ENCODE results near the gene ZFYVE28. TPM values are rescaled to one million over a fixed set of nuclear protein-coding genes. Genes with fewer than 3 reads are reported as not detected.

ZFYVE28 gene
- total RNA-seq, 1 donor from 2014 or later = 3.3 TPM

GRCh38 chr4:2364654-2365053 is 53.8 kb downstream of the ZFYVE28 start:
- peaks cover 7% of the 10 kb centered on the region for H3K9me3 Mint-ChIP-seq (ENCODE audit: low read depth)
- no peak overlapping the region for H3K27ac Mint-ChIP-seq (ENCODE audit: unreplicated experiment)
- peaks cover 1% of the 10 kb centered on the region for H3K36me3 Mint-ChIP-seq (ENCODE audit: low read depth)
- no peak for DNase-seq (ENCODE audit: low spot score)
- TF ChIP-seq CTCF (IDR thresholded peaks at IDR 0.05) = no peak
- peaks cover 11% of the 10 kb centered on the region for H3K27me3 Mint-ChIP-seq (ENCODE audit: low read depth)
- H3K4me3 Mint-ChIP-seq (ENCODE audit: unreplicated experiment) = no peak overlapping the region
- H3K4me1 Mint-ChIP-seq (ENCODE audit: low read depth) = no peaks in the 10 kb centered on the region

- peak; percentile 68 for DNase-seq (ENCODE audit: low spot score)
- H3K9me3 Mint-ChIP-seq (ENCODE audit: low read depth) = peaks cover 4% of the 10 kb centered on the region
- H3K27me3 Mint-ChIP-seq (ENCODE audit: low read depth) = peaks cover 9% of the 10 kb centered on the region
- no peak overlapping the region for H3K27ac Mint-ChIP-seq (ENCODE audit: unreplicated experiment)
- H3K36me3 Mint-ChIP-seq (ENCODE audit: low read depth) = peaks cover 1% of the 10 kb centered on the region
- no peak for TF ChIP-seq CTCF (IDR thresholded peaks at IDR 0.05)
- no peaks in the 10 kb centered on the region for H3K4me1 Mint-ChIP-seq (ENCODE audit: low read depth)
- H3K4me3 Mint-ChIP-seq (ENCODE audit: unreplicated experiment) = no peak overlapping the region
These were observed 54.3 kb downstream of the ZFYVE28 start for GRCh38 chr4:2363951-2364653.

- Mint-ChIP-seq H3K27ac (ENCODE audit: unreplicated experiment) (no peak overlapping the region), H3K9me3 (ENCODE audit: low read depth) (no peaks in the 10 kb centered on the region), H3K4me1 (ENCODE audit: low read depth) (no peaks in the 10 kb centered on the region), H3K27me3 (ENCODE audit: low read depth) (peaks cover 6% of the 10 kb centered on the region), H3K4me3 (ENCODE audit: unreplicated experiment) (no peak overlapping the region), H3K36me3 (ENCODE audit: low read depth) (no peaks in the 10 kb centered on the region)
- DNase-seq (ENCODE audit: low spot score) = peak; percentile 50
- no peak for TF ChIP-seq CTCF (IDR thresholded peaks at IDR 0.05)
These were observed 55.3 kb downstream of the ZFYVE28 start for GRCh38 chr4:2363056-2363721.

- Mint-ChIP-seq H3K36me3 (ENCODE audit: low read depth) (no peaks in the 10 kb centered on the region), H3K9me3 (ENCODE audit: low read depth) (no peaks in the 10 kb centered on the region)
- peak; percentile 76 for DNase-seq (ENCODE audit: low spot score)
These were observed 56.0 kb downstream of the ZFYVE28 start for GRCh38 chr4:2362266-2363055.

More at GRCh38 chr4:2362266-2363055, 56.0 kb downstream of the ZFYVE28 start:
- Mint-ChIP-seq H3K27me3 (ENCODE audit: low read depth) (peaks cover 6% of the 10 kb centered on the region), H3K4me3 (ENCODE audit: unreplicated experiment) (no peak overlapping the region), H3K4me1 (ENCODE audit: low read depth) (no peaks in the 10 kb centered on the region), H3K27ac (ENCODE audit: unreplicated experiment) (no peak overlapping the region)
- no peak for TF ChIP-seq CTCF (IDR thresholded peaks at IDR 0.05)
